Measurements from ENCODE around the gene SAMD11.

SAMD11 gene

DNA sequence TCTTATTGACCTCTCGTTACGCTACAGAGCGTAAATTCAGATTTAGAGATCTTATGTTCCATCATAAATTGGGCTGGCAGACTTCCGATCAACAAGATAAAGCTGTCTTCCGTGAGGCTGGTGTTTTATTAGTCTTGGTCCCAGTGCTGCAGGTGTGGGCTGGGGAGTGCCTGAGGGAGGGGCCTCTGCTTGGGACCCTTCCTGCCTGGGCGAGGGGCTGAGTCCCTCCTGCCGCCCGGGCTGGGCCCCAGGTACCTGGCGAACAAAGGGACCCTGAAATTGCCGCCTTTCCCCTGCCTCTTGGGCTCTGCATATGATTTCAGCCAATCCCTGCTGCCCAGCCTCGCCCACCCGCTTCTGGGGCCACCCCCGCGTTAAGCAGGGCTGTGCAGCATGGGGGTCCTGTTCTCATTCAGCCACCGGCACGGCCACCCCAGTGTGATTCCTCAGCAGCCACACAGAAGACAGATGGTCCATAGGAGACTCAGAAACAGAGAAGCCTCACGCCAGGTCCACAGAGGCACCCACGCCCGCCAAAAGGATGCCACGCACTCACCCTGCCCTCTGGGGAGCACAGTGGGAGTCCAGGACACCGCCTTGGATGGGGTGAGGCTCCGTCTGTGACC lies 6.1 kb upstream of the SAMD11 start:
- DNase-seq, result no peak

DNA sequence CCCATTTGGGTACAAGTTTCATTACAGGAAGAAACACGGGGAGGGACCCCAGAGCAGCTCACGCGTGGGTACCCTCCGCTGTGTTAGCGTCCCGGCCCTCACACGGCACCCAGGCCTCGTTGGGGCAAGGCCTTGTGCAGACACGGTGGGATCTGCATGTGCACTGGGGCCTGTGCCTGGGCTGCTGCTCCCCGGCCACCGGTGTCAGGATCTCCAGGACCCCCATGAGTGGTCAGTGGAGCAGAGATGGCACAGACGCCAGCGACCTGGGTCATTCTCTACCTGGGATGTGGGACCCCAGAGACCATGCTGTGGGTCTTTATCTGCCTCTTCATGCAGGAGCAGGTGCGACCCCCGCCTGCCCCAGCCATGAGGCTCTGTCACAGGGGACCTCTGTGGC lies 5.4 kb upstream of the SAMD11 start:
- DNase-seq, result no peak

DNA sequence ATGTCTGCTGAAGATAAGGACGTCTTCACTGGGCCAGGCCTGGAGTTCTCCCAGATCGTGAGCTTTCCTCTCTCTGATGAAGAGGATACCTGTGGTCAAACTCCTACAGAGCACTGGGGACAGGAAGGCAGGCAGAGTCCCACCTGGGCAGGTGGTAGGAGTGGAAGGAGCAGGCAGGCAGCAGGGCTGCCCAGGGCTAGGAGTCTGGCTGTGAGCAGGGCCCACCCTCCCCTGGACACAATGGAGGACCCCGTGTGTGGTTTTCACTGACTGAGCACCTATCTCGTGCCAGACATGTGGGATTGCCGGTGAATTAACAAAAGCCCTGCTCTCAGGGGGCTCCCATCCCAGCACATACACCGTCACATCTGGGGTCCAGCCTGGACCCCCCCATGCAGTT lies 4.9 kb upstream of the SAMD11 start:
- no peak for DNase-seq

DNA sequence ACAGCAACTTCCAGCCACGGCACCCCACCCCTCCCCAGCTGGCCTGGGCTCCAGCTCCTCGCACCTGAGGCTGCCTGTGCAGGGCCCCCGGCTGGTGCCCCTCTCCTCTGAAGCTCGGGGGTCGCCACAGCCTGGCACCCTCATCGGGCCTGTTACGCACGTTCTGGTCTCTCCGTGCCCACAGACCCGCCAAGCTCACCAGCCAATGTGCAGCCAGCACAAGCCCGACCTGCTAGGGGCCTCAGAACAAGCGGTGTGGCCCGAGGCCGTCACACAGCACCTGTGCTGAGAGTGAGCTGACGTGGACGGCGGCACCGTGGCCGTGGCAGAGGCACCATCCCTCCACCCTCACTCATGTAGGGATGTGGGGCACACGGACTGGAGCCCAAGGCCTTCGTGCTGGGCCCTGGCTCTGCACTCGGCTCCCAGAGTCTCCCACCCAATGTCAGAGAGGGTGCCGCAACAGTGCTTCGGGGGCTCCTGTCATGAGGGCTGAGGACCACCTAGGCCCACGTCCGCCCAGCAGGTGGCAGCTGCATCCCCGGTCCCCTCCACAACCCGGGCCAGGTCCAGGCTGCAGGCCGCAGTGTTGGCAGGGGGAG lies 4.4 kb upstream of the SAMD11 start:
- no peak for DNase-seq

DNA sequence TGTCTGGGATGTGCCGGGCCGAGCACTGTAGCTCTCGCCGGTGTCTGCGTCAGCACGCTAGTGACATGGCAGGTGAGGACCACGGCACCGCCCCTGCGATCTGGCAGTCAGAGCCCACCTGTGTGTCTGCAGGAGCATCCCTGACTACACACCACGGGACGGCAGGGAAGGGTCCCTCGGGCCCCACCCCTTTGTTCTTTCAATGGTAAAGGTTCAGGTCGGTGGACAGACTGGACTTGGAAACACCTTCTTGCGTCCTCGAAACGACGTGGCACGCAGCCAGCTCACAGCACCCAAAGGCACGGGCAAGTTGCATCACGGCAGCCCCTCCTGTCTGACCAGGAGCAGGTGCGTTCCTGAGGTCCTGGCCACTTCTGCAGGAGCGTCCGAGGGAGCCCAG lies 3.7 kb upstream of the SAMD11 start:
- DNase-seq, result no peak

DNA sequence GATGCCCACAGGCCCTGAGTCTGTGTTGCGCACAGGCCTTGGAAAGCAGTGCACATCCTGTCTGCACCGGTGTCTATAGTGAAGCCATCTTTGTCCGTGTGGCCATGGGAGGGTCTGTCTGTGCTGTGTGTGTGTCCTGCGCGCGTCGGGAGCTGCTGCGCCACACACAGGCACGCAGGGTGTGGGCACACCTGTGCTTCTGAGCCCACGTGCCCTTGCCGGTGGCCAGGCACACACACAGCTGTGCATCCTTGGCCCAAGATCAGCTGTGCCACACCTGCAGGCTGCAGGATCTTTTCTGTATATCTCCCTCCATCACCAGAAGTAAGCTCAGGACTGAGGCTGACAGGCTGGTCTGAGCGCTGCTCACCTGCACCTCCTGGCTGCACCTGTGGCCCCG lies 3.2 kb upstream of the SAMD11 start:
- no peak for DNase-seq

DNA sequence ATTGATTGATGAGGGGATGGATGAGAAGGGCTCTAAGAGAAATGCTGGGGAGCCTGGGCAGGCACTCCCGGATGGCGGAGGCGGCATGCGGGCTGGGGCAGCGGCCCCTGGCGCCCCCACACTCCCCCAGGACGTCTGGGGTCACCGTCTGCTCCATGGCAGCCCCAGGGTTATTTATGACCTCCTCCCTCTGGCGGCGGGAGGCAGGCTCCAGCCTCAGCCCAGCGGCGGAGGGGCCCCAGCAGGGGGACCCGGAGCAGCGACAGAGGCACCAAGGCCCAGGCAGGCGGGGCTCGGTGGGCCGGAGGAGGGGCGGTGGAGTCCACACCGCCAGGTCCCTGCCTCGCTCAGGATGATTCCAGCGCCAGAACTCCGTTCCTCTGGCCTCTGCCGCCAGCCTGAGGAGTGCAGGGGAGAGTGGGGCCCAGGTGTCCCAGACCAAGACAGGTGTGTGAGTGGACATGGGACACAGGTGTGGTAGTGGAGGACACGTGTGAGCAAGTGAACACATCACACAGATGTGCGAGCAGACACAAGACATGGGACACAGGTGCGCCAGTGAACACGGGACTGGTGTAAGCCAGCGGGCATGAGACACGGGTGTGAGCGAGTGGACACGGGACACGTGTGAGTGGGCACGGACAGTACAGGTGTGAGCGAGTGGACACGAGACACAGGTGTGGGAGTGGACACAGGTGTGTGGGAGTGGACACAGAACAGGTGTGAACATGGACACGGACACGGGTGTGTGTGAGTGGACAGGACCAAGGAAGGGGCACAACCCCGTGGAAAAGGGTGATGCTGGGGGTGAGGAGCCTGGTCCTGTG lies 2.5 kb upstream of the SAMD11 start:
- peak; percentile 53 for DNase-seq

DNA sequence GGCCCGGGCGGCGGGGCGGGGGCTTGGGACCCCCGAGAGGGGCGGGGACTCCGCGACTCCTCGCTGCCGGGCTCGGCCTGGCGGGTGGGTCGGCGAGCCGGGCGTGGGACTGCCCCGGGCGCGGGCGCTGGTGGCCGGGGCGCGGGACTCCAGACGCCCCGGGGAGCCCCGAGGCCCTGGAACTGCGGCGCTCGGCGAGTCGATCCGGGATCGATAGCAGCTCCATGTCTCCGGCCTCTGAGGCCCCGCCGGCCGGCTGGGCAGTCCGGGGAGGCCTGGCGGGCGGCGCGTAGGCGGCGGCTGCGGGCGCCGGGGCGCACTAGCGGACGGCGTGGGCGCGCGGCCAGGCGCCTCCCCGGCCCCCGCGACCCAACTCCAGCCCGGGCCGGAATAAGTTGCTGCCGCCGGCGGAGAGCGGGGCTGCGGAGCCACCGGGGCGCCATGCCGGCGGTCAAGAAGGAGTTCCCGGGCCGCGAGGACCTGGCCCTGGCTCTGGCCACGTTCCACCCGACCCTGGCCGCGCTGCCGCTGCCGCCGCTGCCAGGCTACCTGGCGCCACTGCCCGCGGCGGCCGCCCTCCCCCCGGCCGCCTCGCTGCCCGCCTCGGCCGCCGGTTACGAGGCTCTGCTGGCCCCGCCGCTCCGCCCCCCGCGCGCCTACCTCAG lies 400 bp downstream of the SAMD11 start:
- DNase-seq, result no peak

DNA sequence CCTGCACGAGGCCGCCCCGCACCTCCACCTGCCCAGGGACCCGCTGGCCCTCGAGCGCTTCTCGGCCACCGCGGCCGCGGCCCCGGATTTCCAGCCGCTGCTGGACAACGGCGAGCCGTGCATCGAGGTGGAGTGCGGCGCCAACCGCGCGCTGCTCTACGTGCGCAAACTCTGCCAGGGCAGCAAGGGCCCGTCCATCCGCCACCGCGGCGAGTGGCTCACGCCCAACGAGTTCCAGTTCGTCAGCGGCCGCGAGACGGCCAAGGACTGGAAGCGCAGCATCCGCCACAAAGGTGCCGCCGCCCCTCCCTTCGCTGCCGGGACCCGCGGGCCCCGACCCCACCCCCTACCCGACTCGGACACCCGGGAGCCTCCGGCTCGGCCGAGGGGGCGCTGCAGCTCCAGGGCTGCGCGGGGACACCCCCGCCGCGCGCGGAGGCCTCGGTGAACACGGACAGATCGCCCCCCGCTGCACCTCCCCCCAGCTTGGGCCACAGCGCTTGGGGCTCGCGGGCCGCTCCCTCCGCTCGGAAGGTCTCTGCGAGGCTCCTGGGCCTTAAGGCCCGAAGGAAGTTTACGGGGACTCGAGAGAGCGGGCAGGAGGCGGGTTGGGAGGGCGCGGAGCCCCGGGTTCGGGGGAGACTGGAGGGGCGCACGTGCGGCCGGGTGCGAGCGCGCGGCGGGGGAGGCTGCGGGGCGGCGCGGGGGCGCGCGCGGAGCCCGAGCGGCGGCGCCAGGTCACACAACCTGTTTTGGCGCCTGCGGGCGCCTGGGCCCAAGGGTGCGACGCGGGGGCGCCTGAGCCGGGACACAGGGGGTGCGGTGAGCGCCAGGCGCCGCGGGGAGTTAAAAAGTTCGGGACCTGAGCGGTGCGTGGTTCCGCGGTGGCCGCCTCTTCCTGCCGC lies 1.2 kb downstream of the SAMD11 start:
- DNase-seq, result no peak

DNA sequence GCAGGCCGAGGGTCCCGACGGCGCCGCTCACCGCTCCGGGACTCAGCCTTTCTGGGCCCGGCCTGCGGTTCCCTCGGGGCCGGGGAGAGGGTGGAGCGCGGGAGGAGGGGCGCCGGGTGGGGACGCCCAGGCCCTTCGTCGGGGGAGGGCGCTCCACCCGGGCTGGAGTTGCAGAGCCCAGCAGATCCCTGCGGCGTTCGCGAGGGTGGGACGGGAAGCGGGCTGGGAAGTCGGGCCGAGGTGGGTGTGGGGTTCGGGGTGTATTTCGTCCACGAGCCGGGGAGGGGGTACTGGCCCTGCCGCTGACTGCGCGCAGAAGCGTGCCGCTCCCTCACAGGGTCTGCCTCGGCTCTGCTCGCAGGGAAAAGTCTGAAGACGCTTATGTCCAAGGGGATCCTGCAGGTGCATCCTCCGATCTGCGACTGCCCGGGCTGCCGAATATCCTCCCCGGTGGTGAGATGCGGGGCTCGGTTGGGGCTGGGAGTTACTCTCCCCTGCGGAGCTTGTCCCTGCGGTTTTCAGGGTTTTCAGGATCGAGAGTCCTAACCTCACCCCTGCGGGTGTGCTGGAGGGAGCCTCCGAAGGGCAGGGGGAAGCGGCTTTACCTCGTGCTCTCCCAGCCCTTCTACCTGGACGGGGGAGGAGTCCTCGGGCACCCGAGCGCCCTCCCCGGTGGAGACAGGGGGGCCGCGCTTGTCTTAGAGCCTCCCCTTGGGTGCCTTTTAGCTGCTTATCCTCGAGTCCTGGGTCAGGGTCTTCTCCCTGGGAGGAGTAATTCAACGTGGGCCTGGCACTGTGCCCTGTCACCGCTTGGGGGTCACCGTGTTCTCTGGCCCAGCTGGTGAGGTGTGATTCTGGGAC lies 2.1 kb downstream of the SAMD11 start:
- DNase-seq, result no peak

DNA sequence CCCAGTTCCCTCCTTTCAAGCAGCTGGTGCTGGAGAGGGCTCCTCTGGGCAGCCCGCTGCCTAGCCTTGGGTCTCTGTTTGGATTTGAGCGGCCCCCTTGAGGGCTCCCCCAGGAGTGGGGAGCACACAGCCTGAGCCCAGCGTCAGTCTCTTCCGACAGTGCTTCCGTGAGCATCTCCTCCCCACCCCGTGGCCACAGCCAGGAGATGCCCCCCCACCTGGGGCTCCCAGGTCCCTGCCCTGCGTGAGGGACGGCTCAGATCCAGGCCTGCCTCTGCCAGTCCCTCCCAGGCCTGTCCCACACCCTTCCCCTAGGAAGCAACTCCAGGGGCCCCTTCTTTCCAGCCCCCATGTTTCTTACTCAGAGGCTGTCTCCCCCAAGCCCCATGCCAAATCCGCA lies 3.5 kb downstream of the SAMD11 start:
- DNase-seq, result no peak

DNA sequence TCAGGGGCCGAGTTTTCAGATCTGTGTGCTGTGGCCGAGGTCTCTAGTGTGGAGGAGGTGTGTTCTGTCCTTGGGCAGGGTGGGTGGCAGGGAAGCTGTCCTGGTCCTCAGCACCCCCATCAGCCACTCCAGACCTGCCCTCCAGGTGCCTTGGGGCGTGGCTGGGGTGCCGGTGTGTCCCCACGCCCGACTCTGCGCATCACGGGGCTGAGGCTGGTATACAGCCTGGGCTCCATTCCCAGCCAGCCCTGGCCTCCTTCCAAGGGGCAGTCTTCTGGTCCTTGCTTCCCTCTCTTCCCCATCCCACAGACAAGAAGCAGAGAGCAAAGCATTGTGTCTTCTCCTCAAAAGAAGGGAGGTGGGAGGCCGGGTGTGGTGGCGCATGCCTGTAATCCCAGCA lies 4.0 kb downstream of the SAMD11 start:
- no peak for DNase-seq

DNA sequence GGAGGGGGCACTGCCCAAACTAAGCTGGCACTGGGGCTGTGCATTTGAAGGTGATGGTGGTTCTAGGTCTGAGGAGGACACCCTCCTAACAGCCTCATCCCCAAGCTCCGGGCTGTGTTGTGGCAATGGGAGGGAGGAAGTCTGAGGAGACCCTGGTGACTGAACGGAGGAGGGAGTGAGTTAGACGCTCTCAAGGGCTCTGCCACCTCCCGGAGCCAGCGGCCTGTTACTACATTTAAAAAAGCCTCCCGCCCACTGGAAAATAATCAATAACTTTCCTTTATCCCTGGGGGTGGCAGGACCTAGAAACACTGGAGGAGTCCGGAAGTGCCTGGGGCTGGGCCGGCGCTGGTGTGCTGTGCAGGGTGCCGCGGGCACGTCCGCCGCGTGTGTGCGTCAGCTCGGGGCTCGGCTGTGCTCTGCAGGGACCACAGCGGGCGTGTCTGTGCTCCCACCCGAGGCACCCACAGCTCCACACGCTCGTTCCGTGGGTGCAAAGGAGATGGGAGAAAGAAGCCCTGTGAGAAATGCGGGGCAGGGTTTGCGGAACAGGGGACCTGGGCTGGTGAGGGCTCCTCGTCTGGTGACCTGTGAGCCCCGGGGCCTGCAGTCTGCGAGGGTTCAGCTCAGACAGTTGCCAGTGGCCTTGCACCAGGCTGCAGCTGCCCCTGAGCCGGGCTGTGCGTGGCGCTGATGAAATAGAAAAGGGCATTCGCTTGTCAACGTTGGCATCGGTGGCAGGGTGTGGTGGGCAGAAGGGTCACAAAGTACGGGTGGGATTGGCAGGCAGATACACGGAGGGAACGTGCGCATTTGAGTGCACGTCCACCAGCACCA lies 5.3 kb downstream of the SAMD11 start:
- no peak for DNase-seq

DNA sequence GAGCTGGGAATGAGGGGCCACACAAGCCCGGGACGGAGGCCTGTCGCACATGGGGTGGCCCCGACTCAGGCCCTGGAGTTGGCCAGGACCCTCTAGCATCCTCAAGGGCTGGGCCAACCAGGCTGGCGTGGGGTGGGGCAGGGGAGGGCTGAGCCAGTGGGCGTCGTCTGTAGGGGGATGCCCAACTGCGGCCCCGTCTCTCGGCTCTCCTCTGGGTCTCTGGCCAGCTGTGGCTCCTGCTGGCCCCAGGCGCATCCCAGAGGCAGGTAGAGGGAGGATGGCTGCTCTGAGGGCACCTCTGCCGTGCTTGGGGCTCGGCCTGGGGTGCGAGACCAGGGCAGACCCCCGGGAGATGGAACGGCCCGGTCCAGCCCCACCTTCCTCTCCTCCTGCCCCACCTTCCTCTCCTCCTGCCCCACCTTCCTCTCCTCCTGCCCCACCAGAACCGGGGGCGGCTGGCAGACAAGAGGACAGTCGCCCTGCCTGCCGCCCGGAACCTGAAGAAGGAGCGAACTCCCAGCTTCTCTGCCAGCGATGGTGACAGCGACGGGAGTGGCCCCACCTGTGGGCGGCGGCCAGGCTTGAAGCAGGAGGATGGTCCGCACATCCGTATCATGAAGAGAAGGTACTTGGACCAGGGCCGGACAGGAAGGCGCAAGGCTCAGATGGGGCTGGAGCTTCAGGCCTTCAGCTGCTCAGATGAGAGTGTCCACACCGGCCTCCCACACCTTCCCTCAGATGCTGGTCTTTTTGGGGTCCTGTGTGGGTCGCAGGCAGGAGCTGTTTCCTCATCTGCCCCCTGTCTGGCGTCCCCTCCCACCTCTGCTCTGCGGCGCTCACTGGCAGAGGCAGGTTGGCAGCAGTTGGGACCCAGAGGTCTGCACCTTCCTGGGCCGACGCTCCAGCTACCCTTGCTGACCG lies 6.2 kb downstream of the SAMD11 start:
- no peak for DNase-seq

DNA sequence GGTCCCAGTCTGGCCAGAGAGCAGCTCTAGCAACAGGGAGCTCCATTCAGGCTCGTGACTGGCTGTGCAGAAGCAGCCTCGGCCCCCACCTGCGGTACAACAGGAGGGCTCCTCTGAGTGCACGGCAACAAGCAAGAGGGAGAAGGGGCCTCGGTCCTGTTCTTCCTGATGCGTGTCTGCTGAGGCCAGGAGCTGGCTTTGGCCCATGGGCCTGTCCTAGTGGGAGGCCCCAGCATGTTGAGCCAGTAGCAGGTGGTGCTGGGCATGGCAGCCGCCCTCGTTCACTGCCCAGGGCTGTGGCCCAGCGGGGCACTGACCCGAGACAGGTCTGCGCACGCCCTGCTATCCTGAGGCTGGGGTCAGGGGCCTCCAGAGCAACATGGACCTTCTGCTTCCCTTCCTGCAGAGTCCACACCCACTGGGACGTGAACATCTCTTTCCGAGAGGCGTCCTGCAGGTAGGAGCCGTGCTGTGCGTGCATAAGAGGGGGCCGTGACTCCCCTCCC lies 7.0 kb downstream of the SAMD11 start:
- no peak for DNase-seq

DNA sequence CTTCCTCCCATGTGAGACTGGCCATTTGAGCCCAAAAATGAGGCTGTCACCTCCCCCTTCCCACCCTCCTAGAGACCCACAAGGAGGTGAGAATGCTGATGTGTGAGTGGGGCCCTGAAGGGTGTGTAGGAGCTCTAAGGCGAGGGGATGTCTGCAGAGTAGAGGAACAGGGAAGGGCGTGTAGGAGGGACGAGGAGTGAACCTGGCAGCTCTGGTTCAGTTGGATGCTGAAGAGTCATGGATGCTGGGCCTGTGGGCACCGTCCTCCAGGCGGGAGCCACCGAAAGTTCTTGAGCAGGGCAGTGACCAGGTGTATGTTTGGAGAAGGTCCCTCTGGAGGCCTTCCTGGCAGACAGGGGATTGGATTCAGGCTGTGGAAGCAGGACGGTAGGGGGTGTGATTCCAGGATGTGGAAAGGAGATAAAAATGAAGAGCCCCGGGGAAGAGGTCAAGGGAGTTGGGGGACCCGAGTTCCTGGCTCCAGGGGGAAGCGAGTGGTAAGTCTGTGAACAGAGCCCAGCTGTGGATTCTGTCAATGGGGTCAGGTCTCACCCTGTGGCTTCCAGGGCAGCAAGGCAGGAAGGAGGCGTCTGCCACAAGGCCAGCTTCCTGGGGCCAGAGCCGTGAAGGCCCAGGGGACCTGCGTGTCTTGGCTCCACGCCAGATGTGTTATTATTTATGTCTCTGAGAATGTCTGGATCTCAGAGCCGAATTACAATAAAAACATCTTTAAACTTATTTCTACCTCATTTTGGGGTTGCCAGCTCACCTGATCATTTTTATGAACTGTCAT lies 7.9 kb downstream of the SAMD11 start:
- no peak for DNase-seq

DNA sequence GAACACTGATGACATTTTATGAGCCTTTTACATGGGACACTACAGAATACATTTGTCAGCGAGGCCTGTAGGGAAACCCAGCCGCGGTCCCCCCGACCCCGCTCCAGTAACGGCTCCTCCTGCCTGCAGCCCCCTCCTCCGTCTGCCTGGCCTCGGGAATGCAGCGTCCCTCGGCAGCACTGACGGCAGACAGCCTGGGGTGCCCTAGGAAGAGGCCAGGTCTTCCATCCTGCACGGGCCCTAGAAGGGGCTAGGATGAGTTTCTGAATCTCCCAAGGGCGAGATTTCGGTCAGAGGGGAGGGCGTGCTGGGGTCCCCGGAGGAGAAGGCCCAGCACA lies 8.4 kb downstream of the SAMD11 start:
- DNase-seq, result no peak

DNA sequence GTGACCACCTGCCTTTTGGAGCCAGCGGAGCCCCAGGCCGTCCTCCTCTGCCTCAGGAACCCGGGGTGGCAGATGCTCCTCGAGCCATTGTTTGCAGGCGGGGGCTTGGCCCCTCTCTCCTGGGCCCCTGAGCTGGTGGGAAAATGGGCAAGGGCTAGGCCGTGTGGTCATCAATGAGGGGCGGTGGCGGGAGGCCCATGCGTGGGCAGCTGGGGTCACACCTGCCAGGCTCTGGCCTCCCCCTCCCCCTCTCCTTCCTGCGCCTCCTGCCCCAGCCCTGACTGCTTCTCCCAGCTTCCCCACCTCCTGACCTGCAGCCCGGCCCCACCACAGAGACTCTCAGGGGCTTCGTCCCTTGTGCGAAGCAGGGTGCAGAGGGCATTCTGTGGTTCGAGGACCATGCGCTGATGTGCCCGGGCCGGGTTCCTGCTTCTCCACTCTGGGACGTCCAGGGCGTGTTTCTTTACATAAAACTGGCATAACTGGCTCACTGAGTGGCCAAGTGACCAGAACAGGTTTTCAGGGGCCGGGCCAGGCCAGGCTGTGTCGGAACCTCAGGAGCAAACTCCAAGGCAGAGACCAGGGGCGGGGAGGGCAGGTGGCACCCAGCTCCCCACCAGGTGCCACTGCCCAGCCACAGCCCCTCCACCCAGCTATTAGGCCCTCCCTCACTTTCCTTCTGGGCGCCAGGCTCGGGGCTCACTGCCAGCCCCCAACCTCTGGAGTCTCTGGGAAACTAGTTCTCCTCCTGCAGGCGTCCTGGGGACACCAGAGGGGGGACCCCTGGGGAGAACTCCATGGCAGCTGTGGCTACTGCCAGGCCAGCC lies 9.3 kb downstream of the SAMD11 start:
- no peak for DNase-seq

Data from MV-4-11 (cell line).